ENCODE measurements around the gene TBC1D23.
"Not testable (repeated sequence)": the region's sequence is repeated elsewhere in the genome, so short reads cannot be mapped to it uniquely, and the experiment has no call there.

The TBC1D23 gene

GRCh38 chr3:100299016-100299415, 38.2 kb downstream of the TBC1D23 start:
- DNase-seq (ENCODE audit: low spot score) = no peak

GRCh38 chr3:100306695-100307094, 45.9 kb downstream of the TBC1D23 start:
- no peak for DNase-seq (ENCODE audit: low spot score)

- no peak for DNase-seq (ENCODE audit: low spot score)
These were observed 49.7 kb downstream of the TBC1D23 start for GRCh38 chr3:100310355-100310965.

GRCh38 chr3:100311011-100311410, 50.2 kb downstream of the TBC1D23 start:
- no peak for DNase-seq (ENCODE audit: low spot score)

GRCh38 chr3:100316641-100317069, 55.9 kb downstream of the TBC1D23 start:
- DNase-seq (ENCODE audit: low spot score) = peak; percentile 57

DNA sequence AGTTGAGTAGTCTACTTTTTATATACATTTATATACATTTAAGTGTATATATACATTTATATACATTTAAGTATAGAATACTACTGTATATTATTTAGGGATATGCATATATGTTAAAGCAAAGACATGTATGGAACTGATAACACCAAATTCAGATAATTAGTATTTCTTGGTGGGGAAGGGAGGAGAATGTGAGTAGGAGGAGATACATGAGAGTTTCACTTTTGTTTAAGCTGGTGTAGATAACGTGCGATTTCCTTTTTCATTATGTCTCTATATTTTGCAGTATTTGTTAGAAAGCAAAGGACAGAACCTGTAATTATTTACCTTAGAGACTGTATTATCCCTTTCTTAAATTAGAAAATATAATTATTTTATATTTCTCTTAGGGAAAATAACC, 57.1 kb downstream of the TBC1D23 start:
- DNase-seq (ENCODE audit: low spot score) = no peak

DNA sequence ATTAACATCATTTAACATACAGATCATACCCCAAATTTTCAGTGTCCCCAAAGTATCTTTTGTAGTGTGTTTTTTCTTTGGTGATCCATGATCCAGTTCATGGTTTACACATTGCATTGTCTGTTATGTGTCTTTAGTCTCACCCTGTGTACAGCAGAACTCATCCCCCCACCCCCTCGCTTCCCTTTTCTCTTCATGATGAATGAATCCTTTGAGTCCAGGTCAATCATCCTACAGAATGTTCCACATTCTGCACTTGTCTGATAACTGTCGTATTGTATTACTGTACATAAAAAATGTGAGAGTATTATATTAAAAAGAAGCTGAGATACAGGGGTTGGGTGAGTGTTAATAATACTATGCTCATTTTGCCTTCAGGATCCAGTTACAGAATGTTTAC, 59.2 kb downstream of the TBC1D23 start:
- no peak for DNase-seq (ENCODE audit: low spot score)

- no peak for DNase-seq (ENCODE audit: low spot score)
These were observed 63.3 kb downstream of the TBC1D23 start for GRCh38 chr3:100324044-100324443.

DNA sequence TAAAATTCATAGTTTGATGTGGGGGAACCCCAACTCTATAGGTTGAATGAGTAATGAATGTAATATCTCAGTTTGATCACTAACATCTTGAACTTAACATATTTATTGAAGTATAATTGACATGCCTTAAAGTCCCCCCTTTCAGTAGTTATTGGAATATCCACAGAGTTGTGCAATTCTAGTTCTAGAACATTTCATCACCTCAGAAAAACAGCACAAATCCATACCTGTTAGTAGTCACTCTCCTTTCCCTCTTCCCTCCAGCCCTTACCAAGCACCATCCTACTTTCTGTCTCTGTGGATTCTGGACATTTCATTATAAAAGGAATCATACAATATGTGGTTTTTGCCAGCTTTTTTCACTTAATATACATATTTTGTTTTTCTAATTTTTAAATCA, 65.0 kb downstream of the TBC1D23 start:
- no peak for DNase-seq (ENCODE audit: low spot score)

GRCh38 chr3:100327377-100327776, 66.6 kb downstream of the TBC1D23 start:
- not testable (repeated sequence) for DNase-seq (ENCODE audit: low spot score)

GRCh38 chr3:100329800-100330489, 69.2 kb downstream of the TBC1D23 start:
- no peak for DNase-seq (ENCODE audit: low spot score)

GRCh38 chr3:100330651-100331050, 69.9 kb downstream of the TBC1D23 start:
- no peak for DNase-seq (ENCODE audit: low spot score)

DNA sequence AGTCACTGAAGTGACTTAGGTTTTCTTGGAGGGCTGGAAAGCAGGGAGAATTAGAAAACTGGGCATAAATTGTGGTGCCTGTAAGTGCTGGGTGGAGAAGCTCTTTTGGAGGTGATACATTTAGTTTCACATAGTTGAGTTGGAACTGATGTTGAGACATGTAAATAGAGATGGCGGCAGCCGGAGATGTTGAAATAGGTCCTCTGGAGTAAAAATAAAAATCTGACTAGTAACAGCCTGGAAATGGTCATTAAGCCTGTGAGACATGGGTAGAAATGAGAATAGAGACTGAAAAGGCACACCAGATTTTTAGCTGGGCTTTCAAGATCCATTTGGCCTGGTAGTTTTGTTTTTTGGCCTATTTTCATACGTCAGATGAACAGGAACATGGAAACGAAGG, 70.9 kb downstream of the TBC1D23 start:
- DNase-seq (ENCODE audit: low spot score) = no peak

DNA sequence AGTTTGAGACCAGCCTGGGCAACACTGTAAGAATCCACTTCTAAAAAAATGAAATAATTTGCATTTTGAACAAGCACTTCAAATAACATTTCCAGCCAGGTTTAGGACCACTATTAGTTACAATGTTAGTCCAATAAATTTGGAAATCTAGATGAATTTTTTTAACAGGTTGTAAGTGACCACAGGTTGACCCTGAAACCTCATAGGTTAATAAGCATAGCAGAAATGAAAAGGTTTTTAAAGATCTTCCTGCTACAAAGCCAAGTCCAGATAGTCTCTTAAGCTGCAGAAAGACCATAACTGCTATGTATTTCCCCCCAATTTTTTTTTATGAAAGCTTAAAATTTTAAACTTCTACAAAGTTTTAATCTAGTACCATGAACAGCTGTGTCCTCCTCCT, 72.3 kb downstream of the TBC1D23 start:
- no peak for DNase-seq (ENCODE audit: low spot score)

GRCh38 chr3:100333970-100334487, 73.2 kb downstream of the TBC1D23 start:
- no peak for DNase-seq (ENCODE audit: low spot score)

DNA sequence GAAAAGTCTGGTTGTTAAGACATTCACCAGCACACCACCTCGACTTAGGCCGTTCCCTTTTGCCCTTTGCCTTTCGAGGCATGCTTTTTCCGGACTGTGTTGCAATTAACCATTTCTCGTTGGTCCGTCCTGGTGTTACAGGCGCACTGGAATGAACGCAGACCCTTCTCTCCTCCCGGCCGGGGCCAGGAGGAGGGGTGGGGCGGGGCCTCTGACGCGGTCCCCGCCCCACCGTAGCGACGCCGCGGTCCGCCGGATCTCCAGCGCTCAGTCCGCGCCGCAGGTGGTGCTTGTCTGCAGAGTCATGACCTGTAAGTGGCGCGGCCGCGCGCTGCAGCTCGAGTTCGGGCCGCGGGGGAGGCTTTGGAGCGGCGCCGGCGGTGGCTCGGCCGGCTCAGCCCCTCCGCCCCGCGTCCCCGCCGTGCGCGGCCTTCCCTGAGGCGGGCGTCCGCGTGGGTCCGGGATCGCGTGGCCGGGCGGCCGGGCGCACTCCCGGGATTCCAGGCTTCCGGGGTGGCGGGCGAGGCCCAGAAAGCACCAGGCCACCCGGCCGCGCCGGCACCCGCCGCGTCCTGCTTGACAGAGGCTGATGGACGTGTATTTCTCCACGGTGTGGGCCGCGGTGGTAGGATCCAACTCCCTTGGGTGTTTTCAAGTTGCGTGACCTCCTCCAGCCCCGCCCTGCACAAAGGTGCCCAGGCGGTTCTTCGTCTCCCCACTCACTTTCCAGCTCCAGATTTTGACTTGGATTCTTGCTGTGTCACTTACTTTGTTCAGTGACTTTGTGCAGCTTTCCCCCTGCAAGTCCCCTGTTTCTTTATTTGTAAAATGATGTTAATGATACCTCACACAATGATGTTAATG, 73.9 kb downstream of the TBC1D23 start, which contains the start of gene NIT2:
TSS of gene NIT2 (plus strand) at position 270 of the 864 bp plus-strand sequence. CDS start at position 305, 35 bp downstream.
- peak; percentile 75 for DNase-seq (ENCODE audit: low spot score)

- DNase-seq (ENCODE audit: low spot score) = peak; percentile 22
These were observed 74.6 kb downstream of the TBC1D23 start for GRCh38 chr3:100335434-100335833.

DNA sequence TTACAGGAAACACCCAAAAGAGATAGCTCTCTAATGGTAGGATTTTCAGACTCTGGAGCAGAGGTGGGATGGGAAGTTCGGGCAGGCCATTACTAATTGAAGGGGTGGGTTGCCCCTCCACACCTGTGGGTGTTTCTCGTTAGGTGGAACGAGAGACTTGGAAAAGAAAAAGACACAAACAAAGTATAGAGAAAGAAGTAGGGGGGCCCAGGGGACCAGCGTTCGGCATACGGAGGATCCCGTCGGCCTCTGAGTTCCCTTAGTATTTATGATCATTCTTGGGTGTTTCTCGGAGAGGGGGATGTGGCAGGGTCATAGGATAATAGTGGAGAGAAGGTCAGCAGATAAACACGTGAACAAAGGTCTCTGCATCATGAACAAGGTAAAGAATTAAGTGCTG, 75.4 kb downstream of the TBC1D23 start:
- not testable (repeated sequence) for DNase-seq (ENCODE audit: low spot score)

DNA sequence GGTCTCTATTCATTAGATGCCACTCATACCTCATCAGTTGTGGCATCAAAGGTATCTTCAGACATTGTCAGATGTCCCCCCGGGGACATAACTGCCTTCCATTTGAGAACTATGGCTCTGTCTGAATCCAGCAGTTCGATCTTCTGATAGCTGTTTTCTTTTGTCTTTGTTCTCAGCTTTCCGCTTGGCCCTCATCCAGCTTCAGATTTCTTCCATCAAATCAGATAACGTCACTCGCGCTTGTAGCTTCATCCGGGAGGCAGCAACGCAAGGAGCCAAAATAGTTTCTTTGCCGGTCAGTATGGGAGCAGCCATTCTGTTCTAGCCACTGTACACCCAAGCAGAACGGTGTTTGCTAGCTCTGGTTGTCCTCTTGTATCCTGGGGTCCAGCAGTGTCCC, 78.1 kb downstream of the TBC1D23 start:
- DNase-seq (ENCODE audit: low spot score) = no peak

DNA sequence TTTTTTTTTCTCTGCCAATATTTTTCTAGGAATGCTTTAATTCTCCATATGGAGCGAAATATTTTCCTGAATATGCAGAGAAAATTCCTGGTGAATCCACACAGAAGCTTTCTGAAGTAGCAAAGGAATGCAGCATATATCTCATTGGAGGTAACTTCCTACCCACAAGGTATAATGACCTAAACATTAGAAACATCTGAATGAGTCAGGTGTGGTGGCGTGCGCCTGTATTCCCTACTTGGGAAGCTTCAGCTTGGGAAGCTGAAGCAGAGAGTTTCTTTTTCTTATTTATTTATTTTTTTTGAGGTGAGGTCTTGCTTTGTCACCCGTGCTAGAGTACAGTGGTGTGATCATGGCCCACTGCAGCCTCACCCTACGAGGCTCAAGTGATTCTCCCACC, 79.0 kb downstream of the TBC1D23 start:
- DNase-seq (ENCODE audit: low spot score) = no peak

DNA sequence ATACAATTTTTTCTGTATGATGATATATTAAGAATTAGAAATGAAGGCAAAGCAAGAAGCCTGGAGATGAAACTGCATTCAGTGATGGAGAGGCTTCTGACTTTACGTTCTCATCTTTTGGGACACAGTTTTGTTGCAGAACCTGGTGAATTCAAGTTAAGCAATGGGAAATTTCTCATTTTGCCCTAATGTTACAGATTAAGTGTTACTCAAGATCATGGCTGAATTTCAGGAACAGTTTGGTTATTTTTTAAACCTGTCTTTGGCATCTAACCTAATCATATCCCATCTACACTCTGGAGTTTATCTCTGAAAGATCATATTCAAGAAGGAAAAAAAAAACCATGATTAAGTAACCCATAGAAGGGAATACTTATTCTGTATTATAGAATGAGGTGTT, 79.7 kb downstream of the TBC1D23 start:
- no peak for DNase-seq (ENCODE audit: low spot score)

DNA sequence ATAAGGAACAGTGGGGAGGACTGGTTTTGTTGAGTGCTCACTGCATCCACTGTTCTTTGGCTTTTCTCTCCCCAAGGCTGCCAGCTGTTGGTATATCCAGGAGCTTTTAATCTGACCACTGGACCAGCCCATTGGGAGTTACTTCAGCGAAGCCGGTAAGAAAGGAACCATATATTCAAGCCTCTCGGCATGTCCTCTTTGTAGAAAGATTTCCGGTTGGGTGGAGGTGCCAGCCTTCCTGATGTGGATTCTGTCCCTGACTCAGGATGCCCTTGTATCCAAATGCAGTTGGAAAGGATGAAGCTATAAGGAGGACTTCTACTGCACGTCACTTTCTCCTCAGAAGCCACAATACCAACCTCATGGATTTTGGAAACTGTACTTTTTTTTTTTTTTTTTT, 87.9 kb downstream of the TBC1D23 start:
- DNase-seq (ENCODE audit: low spot score) = no peak

- not testable (repeated sequence) for DNase-seq (ENCODE audit: low spot score)
These were observed 91.0 kb downstream of the TBC1D23 start for GRCh38 chr3:100351770-100352169.
